Progenitor cell of endocrine pancreas (in vitro differentiated cells): ENCODE results near the gene ASCC1. TPM values are rescaled to one million over a fixed set of nuclear protein-coding genes. Genes with fewer than 3 reads are reported as not detected.

Experiments
- DNase-seq: peaks from one replicate; pipeline ENCODE4 v3.0.0; 2021; ENCODE audit warnings: low spot score; ENCODE audit not compliant: unreplicated experiment
- H3K27ac Mint-ChIP-seq: 2 replicates; pipeline ENCODE4 v1.8.0; 2021; ENCODE audit warnings: mild to moderate bottlenecking, moderate library complexity, mixed read lengths
- H3K27me3 Mint-ChIP-seq: 2 replicates; pipeline ENCODE4 v1.8.0; 2021; ENCODE audit warnings: mixed read lengths
- H3K36me3 Mint-ChIP-seq: 2 replicates; pipeline ENCODE4 v1.8.0; 2022; ENCODE audit warnings: mixed read lengths; ENCODE audit not compliant: insufficient read depth
- H3K4me1 Mint-ChIP-seq: 2 replicates; pipeline ENCODE4 v1.8.0; 2021; ENCODE audit warnings: low read depth, mixed read lengths
- H3K4me3 Mint-ChIP-seq: 2 replicates; pipeline ENCODE4 v1.8.0; 2021; ENCODE audit warnings: low read depth, mild to moderate bottlenecking, moderate library complexity, mixed read lengths
- H3K9me3 Mint-ChIP-seq: 2 replicates; pipeline ENCODE4 v1.8.0; 2021; ENCODE audit warnings: low read depth, mixed read lengths
- total RNA-seq: library from RNA; stranded (reverse); gene quantifications from 2 replicates; pipeline ENCODE4 v1.2.1, GENCODE V29; 2021
- TF ChIP-seq, protein P1 (sequence below): fragments of 200-600 bp; sonication (generic); IDR thresholded peaks from one replicate; pipeline ENCODE4 v1.5.0; 2021; ENCODE audit warnings: antibody characterized with exemption, mild to moderate bottlenecking; ENCODE audit not compliant: unreplicated experiment

Gene ASCC1
- total RNA-seq, 1 donor from 2014 or later = 42.2 TPM

GRCh38 chr10:72063703-72064391 lies 152.2 kb downstream of the ASCC1 start:
- Mint-ChIP-seq H3K27ac (no peak overlapping the region), H3K4me3 (no peak overlapping the region), H3K27me3 (no peaks in the 10 kb centered on the region), H3K4me1 (peaks cover 3% of the 10 kb centered on the region), H3K9me3 (no peaks in the 10 kb centered on the region), H3K36me3 (peaks cover 2% of the 10 kb centered on the region)
- TF ChIP-seq, protein P1, sequence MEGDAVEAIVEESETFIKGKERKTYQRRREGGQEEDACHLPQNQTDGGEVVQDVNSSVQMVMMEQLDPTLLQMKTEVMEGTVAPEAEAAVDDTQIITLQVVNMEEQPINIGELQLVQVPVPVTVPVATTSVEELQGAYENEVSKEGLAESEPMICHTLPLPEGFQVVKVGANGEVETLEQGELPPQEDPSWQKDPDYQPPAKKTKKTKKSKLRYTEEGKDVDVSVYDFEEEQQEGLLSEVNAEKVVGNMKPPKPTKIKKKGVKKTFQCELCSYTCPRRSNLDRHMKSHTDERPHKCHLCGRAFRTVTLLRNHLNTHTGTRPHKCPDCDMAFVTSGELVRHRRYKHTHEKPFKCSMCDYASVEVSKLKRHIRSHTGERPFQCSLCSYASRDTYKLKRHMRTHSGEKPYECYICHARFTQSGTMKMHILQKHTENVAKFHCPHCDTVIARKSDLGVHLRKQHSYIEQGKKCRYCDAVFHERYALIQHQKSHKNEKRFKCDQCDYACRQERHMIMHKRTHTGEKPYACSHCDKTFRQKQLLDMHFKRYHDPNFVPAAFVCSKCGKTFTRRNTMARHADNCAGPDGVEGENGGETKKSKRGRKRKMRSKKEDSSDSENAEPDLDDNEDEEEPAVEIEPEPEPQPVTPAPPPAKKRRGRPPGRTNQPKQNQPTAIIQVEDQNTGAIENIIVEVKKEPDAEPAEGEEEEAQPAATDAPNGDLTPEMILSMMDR = no peak
- DNase-seq = no peak

DNA sequence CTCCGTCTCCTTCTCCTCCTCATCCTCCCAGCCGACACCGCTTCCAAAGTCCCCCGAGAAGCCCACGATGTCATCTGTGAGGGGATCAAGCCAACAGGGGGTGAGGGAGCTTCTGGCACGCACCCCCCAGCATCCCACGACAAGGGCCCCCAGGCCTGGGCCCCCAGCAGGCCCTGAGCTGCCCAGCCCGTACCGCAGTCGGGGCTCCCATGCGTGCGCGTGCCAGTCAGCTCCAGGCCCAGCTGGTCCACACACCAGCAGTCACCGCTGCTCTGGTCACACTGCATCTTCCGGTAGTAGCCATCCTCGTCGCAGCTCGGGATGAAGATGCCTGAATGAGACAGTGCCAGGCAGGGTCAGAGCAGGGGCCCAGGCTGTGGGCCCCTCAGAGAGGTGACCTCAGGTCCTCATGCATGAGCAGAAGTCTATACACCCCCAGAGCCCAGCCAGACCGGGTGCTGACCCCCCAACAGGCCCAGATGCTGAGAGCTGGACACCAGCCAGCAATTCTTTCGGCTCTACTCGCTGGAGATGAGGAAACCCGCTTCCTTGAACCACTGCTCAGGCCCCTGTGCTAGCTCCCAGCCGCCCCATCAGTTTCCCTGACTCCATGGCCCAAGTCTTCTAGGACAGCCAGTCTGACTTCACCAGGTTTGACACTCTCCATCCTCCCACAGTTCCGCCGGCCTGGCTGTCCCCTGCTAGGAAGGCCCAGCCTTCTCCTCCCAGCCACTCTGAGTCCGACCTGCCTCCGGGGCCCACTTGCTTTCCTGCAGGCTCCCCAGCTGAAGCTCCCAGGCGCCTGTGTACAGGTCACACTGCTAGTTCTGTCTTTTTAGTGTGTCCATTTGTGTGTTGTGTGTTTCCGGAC lies 153.0 kb downstream of the ASCC1 start:
- no peaks in the 10 kb centered on the region for H3K27me3 Mint-ChIP-seq

GRCh38 chr10:72062382-72062781 lies 153.7 kb downstream of the ASCC1 start:
- Mint-ChIP-seq H3K4me1 (peaks cover 7% of the 10 kb centered on the region), H3K27ac (no peak overlapping the region), H3K36me3 (peaks cover 2% of the 10 kb centered on the region), H3K9me3 (no peaks in the 10 kb centered on the region), H3K27me3 (no peaks in the 10 kb centered on the region), H3K4me3 (no peak overlapping the region)
- TF ChIP-seq, protein P1 = no peak
- no peak for DNase-seq

More for the DNA sequence above, 153.0 kb downstream of the ASCC1 start:
- H3K27ac Mint-ChIP-seq = no peak overlapping the region
- TF ChIP-seq, protein P1 = no peak
- no peaks in the 10 kb centered on the region for H3K9me3 Mint-ChIP-seq
- no peak for DNase-seq
- no peak overlapping the region for H3K4me3 Mint-ChIP-seq
- peaks cover 3% of the 10 kb centered on the region for H3K4me1 Mint-ChIP-seq
- peaks cover 2% of the 10 kb centered on the region for H3K36me3 Mint-ChIP-seq

DNA sequence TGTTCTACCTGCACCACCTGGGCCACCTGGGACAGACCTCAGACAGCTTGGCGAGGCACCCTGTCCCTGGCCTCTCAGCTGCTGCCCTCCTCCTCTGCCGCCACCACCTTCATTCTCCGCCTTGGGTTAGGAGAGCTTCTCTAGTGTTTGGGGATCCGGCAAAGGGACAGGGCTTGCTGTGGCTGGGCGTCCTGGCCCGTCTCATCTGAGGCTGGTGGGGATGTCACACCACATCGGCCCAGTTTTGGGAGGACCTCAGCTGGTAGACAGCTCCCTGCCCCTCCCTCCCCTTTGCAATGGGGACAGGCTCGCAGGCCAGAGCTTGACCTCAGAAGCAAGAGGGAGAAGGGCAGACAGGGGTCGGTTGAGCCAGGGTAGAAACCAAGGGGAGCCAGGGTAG lies 154.1 kb downstream of the ASCC1 start:
- DNase-seq = no peak
- peaks cover 9% of the 10 kb centered on the region for H3K4me1 Mint-ChIP-seq
- H3K27ac Mint-ChIP-seq = peak overlapping the region; percentile 17

DNA sequence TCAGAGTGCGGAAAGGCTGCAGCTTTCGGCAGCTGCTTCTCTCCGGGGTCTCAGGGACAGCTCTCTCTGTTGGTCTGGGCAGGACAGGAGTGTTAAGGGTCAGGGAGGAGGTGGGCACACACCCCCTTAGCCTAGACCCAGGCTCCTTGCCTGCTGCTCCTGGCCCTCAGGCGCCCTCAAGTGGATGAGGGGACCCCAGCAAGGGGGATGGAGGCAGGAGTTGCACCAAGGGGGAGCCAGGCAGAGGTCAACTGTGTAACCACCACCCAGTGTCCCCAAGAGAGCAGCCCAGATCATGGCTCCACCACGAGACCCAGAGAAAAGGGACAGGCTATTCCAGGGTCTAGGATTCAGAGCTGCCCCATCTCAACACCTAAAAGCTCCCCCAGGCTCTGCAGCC lies 154.6 kb downstream of the ASCC1 start:
- TF ChIP-seq, protein P1 = peak; percentile 19
- Mint-ChIP-seq H3K9me3 (no peaks in the 10 kb centered on the region), H3K27me3 (no peaks in the 10 kb centered on the region), H3K4me1 (peaks cover 9% of the 10 kb centered on the region), H3K4me3 (no peak overlapping the region), H3K36me3 (peaks cover 2% of the 10 kb centered on the region), H3K27ac (no peak overlapping the region)
- no peak for DNase-seq

More for the DNA sequence above, 154.1 kb downstream of the ASCC1 start:
- H3K4me3 Mint-ChIP-seq = no peak overlapping the region
- H3K27me3 Mint-ChIP-seq = no peaks in the 10 kb centered on the region
- H3K9me3 Mint-ChIP-seq = no peaks in the 10 kb centered on the region
- peaks cover 2% of the 10 kb centered on the region for H3K36me3 Mint-ChIP-seq
- TF ChIP-seq, protein P1 = no peak
